Panc1 (cell line): ENCODE measurements around the gene ELANE. TPM values are rescaled to one million over a fixed set of nuclear protein-coding genes. Genes with fewer than 3 reads are reported as not detected.

Source experiments
- ATAC-seq: fragments of 200-7000 bp; cut with Tn5 transposase; 2 replicates; pipeline ENCODE4 v1.9.1; 2020; ENCODE audit warnings: mild to moderate bottlenecking, moderate library complexity
- BruUV-seq: library from RNA; stranded (reverse); fragments of 400-500 nt; replicated peaks from 2 replicates; lab custom pipeline; 2021; lab: Mats Ljungman, UMichigan
- CTCF ChIA-PET: fragments of 300-600 bp; sonication (Branson Sonifier 250); formaldehyde crosslinking; loops from one replicate; lab custom pipeline; 2022; ENCODE audit warnings: antibody characterized with exemption; lab: Charles Lee
- POLR2A ChIA-PET: fragments of 300-600 bp; sonication (Branson Sonifier 250); formaldehyde crosslinking; loops from one replicate; lab custom pipeline; 2022; ENCODE audit warnings: antibody characterized with exemption; lab: Charles Lee
- DNase-seq: peaks from one replicate; pipeline ENCODE4 v3.0.0-alpha.2; 2010; ENCODE audit warnings: low read depth, low spot score
- H3K27ac ChIP-seq: 2 replicates; pipeline ENCODE4 v1.5.1; 2011; ENCODE audit warnings: mild to moderate bottlenecking, low read length, inconsistent platforms
- H3K27me3 ChIP-seq: fragments of 200-500 bp; sonication (Bioruptor generic); 2 replicates; pipeline ENCODE4 v1.6.0; 2014; ENCODE audit warnings: low read length, inconsistent platforms; ENCODE audit not compliant: control insufficient read depth, insufficient read depth
- H3K36me3 ChIP-seq: fragments of 200-500 bp; sonication (Bioruptor generic); 2 replicates; pipeline ENCODE4 v1.5.1; 2014; ENCODE audit warnings: inconsistent platforms, mild to moderate bottlenecking, low read length, moderate library complexity; ENCODE audit not compliant: control insufficient read depth, insufficient read depth
- H3K4me1 ChIP-seq: 2 replicates; pipeline ENCODE4 v1.5.1; 2011; ENCODE audit warnings: inconsistent platforms, mild to moderate bottlenecking, low read length, moderate library complexity; ENCODE audit not compliant: control insufficient read depth, insufficient read depth
- H3K4me3 ChIP-seq, 2 experiments: 2 replicates each; pipeline ENCODE4 v1.5.1; 2011 to 2012; ENCODE audit warnings: low read depth in 2 of 2, low read length in 2 of 2, mild to moderate bottlenecking in 2 of 2, inconsistent platforms in 1 of 2, moderate library complexity in 1 of 2
- H3K9me3 ChIP-seq: fragments of 200-500 bp; sonication (Bioruptor generic); 2 replicates; pipeline ENCODE4 v1.5.1; 2014; ENCODE audit warnings: low read depth, mild to moderate bottlenecking, inconsistent platforms, low read length, moderate library complexity; ENCODE audit not compliant: control insufficient read depth, insufficient read depth
- CTCF ChIP-seq: fragments of 450-650 bp; IDR thresholded peaks from 2 replicates; pipeline ENCODE4 v1.5.1; 2017; ENCODE audit warnings: mild to moderate bottlenecking
- POLR2AphosphoS5 ChIP-seq: IDR thresholded peaks from 2 replicates; pipeline ENCODE4 v1.6.1; 2012; ENCODE audit warnings: mild to moderate bottlenecking, low read depth, low read length, moderate library complexity
- REST ChIP-seq, 2 experiments: IDR thresholded peaks; 2 replicates each; pipeline ENCODE4 v1.6.1; 2011 to 2012; ENCODE audit warnings: low read depth in 2 of 2, control low read depth in 1 of 2, low read length in 1 of 2, mild to moderate bottlenecking in 1 of 2, moderate library complexity in 1 of 2; ENCODE audit not compliant: insufficient read depth in 1 of 2
- SIN3A ChIP-seq: IDR thresholded peaks from 2 replicates; pipeline ENCODE4 v1.6.1; 2012; ENCODE audit warnings: low read depth, mild to moderate bottlenecking, low read length, moderate library complexity, borderline replicate concordance; ENCODE audit not compliant: insufficient read depth
- TCF7L2 ChIP-seq: IDR thresholded peaks from 2 replicates; pipeline ENCODE4 v1.6.1; 2011; ENCODE audit warnings: mild to moderate bottlenecking, low read depth, low read length, inconsistent platforms
- in situ Hi-C: cut with HindIII; loops from 2 replicates; pipeline ENCODE4 v1.10.0; 2016; ENCODE audit warnings: low sequenced_read_pairs, low pct_unique_long_range_greater_than_20kb
- intact Hi-C: fragments of 100-400 bp; cut with micrococcal nuclease; formaldehyde crosslinking; loops from one replicate; pipeline ENCODE4 v1.10.0; 2022; ENCODE audit not compliant: unreplicated experiment
- total RNA-seq: library from RNA; stranded (reverse); gene quantifications from one replicate; pipeline ENCODE4 v1.2.1, GENCODE V29; 2021; ENCODE audit not compliant: unreplicated experiment

The ELANE gene
- total RNA-seq, 1 experiment from 2014 or later, result 0.57 TPM

GRCh38 chr19:858868-859843 lies 7.1 kb downstream of the ELANE start, which contains the start of gene CFD:
Gene CFD, plus strand, starts transcription at chr19:859664. Its CDS starts 26 bp downstream, at chr19:859690.
- intact Hi-C loops, result loop anchor here (5.0 kb wide), 1 partner anchor 138 kb away; no protein-coding TSS in a partner anchor
- TF ChIP-seq CTCF (no peak), POLR2AphosphoS5 (no peak), REST (IDR thresholded peaks at IDR 0.05; ENCODE audit: insufficient read depth in 1 of 2, low read depth in 2 of 2, low read length in 1 of 2) (no peak), SIN3A (no peak), TCF7L2 (no peak)
- DNase-seq (no peak), ATAC-seq (no peak)
- no peaks in the 10 kb centered on the region for H3K9me3 ChIP-seq
- H3K4me3 ChIP-seq, result peak within 1 kb of the TSS; percentile 45 to 48
- ChIA-PET CTCF (no interaction called here), POLR2A (no interaction called here)
- in situ Hi-C loops, result no loop called here
- H3K4me1 ChIP-seq, result peaks cover 7% of the 10 kb centered on the region
- no TSS peak for BruUV-seq
- H3K27ac ChIP-seq, result peak within 1 kb of the TSS; percentile 40
- H3K36me3 ChIP-seq, result no peaks in the 10 kb centered on the region
- H3K27me3 ChIP-seq, result no peaks in the 10 kb centered on the region

GRCh38 chr19:861141-861755 lies 9.1 kb downstream of the ELANE start:
- in situ Hi-C loops, result no loop called here
- H3K36me3 ChIP-seq, result no peaks in the 10 kb centered on the region
- H3K27me3 ChIP-seq, result no peaks in the 10 kb centered on the region
- no TSS peak for BruUV-seq
- no peaks in the 10 kb centered on the region for H3K9me3 ChIP-seq
- no peak overlapping the region for H3K4me3 ChIP-seq
- POLR2A ChIA-PET, result no interaction called here
- intact Hi-C loops, result no loop called here
- H3K4me1 ChIP-seq, result peaks cover 7% of the 10 kb centered on the region
- CTCF ChIA-PET, result no interaction called here
- TF ChIP-seq TCF7L2 (no peak), CTCF (no peak), POLR2AphosphoS5 (no peak), REST (IDR thresholded peaks at IDR 0.05; ENCODE audit: insufficient read depth in 1 of 2, low read depth in 2 of 2, low read length in 1 of 2) (no peak), SIN3A (no peak)
- no peak for ATAC-seq
- no peak for DNase-seq
- no peak overlapping the region for H3K27ac ChIP-seq
